ENCODE results near the gene MEGF11.

DNA sequence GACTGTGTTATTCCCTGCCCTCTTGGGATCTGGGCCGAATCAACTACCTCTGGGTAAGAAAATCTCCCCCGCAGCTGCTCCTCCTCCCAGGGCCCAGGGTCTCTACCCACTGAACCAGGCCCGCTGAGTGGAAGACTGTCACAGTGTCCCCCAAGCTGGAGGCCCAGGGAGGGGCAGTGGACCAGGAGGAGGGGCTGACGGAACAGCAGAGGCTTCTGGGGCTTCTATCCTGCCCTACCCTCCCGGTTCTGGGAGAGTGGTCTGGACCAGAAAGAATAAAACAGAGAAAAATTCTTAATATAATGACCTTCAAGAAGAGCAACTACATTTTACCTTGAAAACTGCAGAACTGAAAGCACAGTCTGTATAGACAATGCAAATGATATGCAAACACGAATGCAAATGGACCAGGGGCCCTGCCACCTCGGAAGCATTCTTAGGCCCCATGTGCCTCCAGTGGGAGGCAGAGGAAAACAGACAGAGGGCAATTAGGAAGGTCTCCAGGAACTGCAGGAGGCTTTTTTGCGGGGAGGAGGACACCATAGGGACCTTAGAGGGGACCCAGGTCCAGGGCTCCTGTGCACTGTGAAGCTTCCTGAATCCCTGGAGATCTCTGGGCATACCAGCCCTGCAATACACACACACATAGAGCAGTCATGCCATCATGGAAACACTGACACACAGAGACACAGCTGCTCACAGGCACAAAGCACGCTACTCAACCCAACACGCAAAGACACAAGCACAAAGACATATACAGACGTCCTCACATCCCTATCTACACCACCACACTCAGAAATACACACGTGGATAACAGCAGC, 12.3 kb downstream of the MEGF11 start:
- TF ChIP-seq, protein P1, sequence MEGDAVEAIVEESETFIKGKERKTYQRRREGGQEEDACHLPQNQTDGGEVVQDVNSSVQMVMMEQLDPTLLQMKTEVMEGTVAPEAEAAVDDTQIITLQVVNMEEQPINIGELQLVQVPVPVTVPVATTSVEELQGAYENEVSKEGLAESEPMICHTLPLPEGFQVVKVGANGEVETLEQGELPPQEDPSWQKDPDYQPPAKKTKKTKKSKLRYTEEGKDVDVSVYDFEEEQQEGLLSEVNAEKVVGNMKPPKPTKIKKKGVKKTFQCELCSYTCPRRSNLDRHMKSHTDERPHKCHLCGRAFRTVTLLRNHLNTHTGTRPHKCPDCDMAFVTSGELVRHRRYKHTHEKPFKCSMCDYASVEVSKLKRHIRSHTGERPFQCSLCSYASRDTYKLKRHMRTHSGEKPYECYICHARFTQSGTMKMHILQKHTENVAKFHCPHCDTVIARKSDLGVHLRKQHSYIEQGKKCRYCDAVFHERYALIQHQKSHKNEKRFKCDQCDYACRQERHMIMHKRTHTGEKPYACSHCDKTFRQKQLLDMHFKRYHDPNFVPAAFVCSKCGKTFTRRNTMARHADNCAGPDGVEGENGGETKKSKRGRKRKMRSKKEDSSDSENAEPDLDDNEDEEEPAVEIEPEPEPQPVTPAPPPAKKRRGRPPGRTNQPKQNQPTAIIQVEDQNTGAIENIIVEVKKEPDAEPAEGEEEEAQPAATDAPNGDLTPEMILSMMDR (IDR thresholded peaks at IDR 0.05): no peak
- TF ChIP-seq POLR2A (IDR thresholded peaks at IDR 0.05): no peak

All from right lobe of liver (tissue), 4 donors.